ENCODE data around the gene CAMKMT.

DNA sequence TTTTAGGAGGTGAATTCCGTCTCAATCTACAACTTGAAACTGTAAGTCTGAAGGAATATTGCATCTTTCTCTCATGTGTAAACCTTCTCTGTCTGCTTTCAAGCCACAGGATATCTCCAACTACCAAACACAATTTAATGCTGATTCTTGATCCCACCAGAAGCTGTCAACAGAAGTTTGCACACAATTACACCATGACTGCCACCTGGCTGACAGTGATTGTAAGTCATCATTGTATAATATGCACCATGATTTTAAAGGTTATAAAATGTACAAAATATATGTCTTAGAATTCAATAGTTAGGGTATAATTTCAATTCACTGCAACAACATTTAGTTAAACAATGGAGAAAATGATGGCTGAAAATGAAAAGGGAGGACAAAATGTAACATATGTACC is 18.9 kb upstream of the CAMKMT start:
- TF ChIP-seq, protein P1, sequence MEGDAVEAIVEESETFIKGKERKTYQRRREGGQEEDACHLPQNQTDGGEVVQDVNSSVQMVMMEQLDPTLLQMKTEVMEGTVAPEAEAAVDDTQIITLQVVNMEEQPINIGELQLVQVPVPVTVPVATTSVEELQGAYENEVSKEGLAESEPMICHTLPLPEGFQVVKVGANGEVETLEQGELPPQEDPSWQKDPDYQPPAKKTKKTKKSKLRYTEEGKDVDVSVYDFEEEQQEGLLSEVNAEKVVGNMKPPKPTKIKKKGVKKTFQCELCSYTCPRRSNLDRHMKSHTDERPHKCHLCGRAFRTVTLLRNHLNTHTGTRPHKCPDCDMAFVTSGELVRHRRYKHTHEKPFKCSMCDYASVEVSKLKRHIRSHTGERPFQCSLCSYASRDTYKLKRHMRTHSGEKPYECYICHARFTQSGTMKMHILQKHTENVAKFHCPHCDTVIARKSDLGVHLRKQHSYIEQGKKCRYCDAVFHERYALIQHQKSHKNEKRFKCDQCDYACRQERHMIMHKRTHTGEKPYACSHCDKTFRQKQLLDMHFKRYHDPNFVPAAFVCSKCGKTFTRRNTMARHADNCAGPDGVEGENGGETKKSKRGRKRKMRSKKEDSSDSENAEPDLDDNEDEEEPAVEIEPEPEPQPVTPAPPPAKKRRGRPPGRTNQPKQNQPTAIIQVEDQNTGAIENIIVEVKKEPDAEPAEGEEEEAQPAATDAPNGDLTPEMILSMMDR (IDR thresholded peaks at IDR 0.05): no peak
- TF ChIP-seq EP300 (IDR thresholded peaks at IDR 0.05): no peak
- TF ChIP-seq POLR2AphosphoS5 (IDR thresholded peaks at IDR 0.05): no peak
- TF ChIP-seq POLR2A (IDR thresholded peaks at IDR 0.05): no peak
